Astrocyte (in vitro differentiated cells and primary cell): Measurements from ENCODE around the gene MMP1. TPM values are rescaled to one million over a fixed set of nuclear protein-coding genes. Genes with fewer than 3 reads are reported as not detected.

Source experiments
- DNase-seq: peaks from one replicate; pipeline ENCODE4 v3.0.0-alpha.2; 2010; ENCODE audit warnings: low read depth
- FAIRE-seq: peaks from 2 replicates; lab custom pipeline; 2011; peaks lifted over from hg19 to GRCh38; lab: Jason Lieb, UNC
- H2AFZ ChIP-seq: 2 replicates; pipeline ENCODE4 v1.6.0; 2012; ENCODE audit warnings: low read depth, low read length, inconsistent platforms
- H3K27ac ChIP-seq: 2 replicates; pipeline ENCODE4 v1.5.1; 2011; ENCODE audit warnings: low read depth, low read length, inconsistent platforms
- H3K27me3 ChIP-seq: 2 replicates; pipeline ENCODE4 v1.6.0; 2011; ENCODE audit warnings: low read length, inconsistent platforms; ENCODE audit not compliant: insufficient read depth
- H3K36me3 ChIP-seq: 2 replicates; pipeline ENCODE4 v1.5.1; 2011; ENCODE audit warnings: low read length, inconsistent platforms; ENCODE audit not compliant: insufficient read depth
- H3K4me1 ChIP-seq: 2 replicates; pipeline ENCODE4 v1.5.1; 2011; ENCODE audit warnings: low read length, inconsistent platforms; ENCODE audit not compliant: insufficient read depth
- H3K4me2 ChIP-seq: 2 replicates; pipeline ENCODE4 v1.6.0; 2012; ENCODE audit warnings: low read length, inconsistent platforms
- H3K4me3 ChIP-seq: 2 replicates; pipeline ENCODE4 v1.5.1; 2011; ENCODE audit warnings: low read depth, mild to moderate bottlenecking, low read length, inconsistent platforms; ENCODE audit not compliant: insufficient read depth
- H3K79me2 ChIP-seq: 2 replicates; pipeline ENCODE4 v1.6.0; 2012; ENCODE audit warnings: mild to moderate bottlenecking, low read length, inconsistent platforms; ENCODE audit not compliant: insufficient read depth
- H3K9ac ChIP-seq: 2 replicates; pipeline ENCODE4 v1.6.0; 2012; ENCODE audit warnings: mild to moderate bottlenecking, low read length, inconsistent platforms
- H3K9me3 ChIP-seq: 2 replicates; pipeline ENCODE4 v1.5.1; 2012; ENCODE audit warnings: low read depth, mild to moderate bottlenecking, low read length, inconsistent platforms; ENCODE audit not compliant: insufficient read depth
- H4K20me1 ChIP-seq: 2 replicates; pipeline ENCODE4 v1.6.0; 2012; ENCODE audit warnings: low read length, inconsistent platforms; ENCODE audit not compliant: insufficient read depth
- H3K27ac Mint-ChIP-seq: one replicate; pipeline ENCODE4 v1.8.0; 2021; ENCODE audit warnings: mild to moderate bottlenecking, mixed read lengths; ENCODE audit not compliant: unreplicated experiment
- H3K27me3 Mint-ChIP-seq: one replicate; pipeline ENCODE4 v1.8.0; 2021; ENCODE audit warnings: low read depth, mixed read lengths; ENCODE audit not compliant: unreplicated experiment
- H3K36me3 Mint-ChIP-seq: one replicate; pipeline ENCODE4 v1.8.0; 2021; ENCODE audit warnings: low read depth, mixed read lengths; ENCODE audit not compliant: unreplicated experiment
- H3K4me1 Mint-ChIP-seq: one replicate; pipeline ENCODE4 v1.8.0; 2021; ENCODE audit warnings: low read depth, mixed read lengths; ENCODE audit not compliant: unreplicated experiment
- H3K4me3 Mint-ChIP-seq: one replicate; pipeline ENCODE4 v1.8.0; 2021; ENCODE audit warnings: mild to moderate bottlenecking, moderate library complexity, mixed read lengths; ENCODE audit not compliant: unreplicated experiment
- H3K9me3 Mint-ChIP-seq: one replicate; pipeline ENCODE4 v1.8.0; 2021; ENCODE audit warnings: mild to moderate bottlenecking, mixed read lengths; ENCODE audit not compliant: unreplicated experiment
- EZH2 ChIP-seq: IDR thresholded peaks from 2 replicates; pipeline ENCODE4 v1.6.1; 2012; ENCODE audit warnings: mild to moderate bottlenecking, low read length, inconsistent platforms; ENCODE audit not compliant: insufficient read depth
- total RNA-seq: library from RNA; stranded (reverse); gene quantifications from 2 replicates; pipeline ENCODE4 v1.2.1, GENCODE V29; 2021
- TF ChIP-seq, protein P1 (sequence below): IDR thresholded peaks from 2 replicates; pipeline ENCODE4 v1.5.1; 2011; ENCODE audit warnings: low read depth, mild to moderate bottlenecking, inconsistent platforms, low read length, moderate library complexity; ENCODE audit not compliant: insufficient read depth

MMP1 gene
- total RNA-seq, 1 donor from 2014 or later = 0.64 TPM

DNA sequence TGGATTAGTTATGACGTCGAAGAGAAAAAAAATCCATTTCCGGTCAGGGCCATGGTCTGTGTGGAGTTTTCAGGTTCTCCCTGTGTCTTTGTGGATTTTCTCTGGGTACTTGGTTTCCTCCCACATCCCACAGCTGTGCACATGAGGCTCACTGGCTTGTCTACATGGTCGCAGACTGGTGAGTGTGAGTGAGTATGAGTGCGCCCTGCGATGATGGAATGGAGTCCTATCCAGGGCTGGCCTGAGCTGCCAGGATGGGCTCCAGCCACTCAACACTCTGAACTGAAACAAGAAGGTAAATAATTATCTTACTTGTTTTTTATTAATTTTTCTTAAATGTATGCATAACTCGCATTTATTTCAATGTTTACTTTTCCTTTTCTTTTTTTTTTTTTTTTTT lies 34.7 kb upstream of the MMP1 start:
- Histone ChIP-seq H3K4me1 (peaks cover 6% of the 10 kb centered on the region), H3K36me3 (no peaks in the 10 kb centered on the region), H2AFZ (no peak overlapping the region), H3K4me3 (no peak overlapping the region), H3K9me3 (no peaks in the 10 kb centered on the region), H3K79me2 (no peaks in the 10 kb centered on the region), H4K20me1 (no peaks in the 10 kb centered on the region), H3K4me2 (no peak overlapping the region), H3K9ac (no peak overlapping the region), H3K27me3 (no peaks in the 10 kb centered on the region), H3K27ac (no peak overlapping the region)
- H3K27ac Mint-ChIP-seq = no peak overlapping the region
- no peaks in the 10 kb centered on the region for H3K36me3 Mint-ChIP-seq
- H3K4me1 Mint-ChIP-seq = peaks cover 23% of the 10 kb centered on the region
- FAIRE-seq = no peak
- DNase-seq = no peak
- no peak for TF ChIP-seq EZH2
- TF ChIP-seq, protein P1, sequence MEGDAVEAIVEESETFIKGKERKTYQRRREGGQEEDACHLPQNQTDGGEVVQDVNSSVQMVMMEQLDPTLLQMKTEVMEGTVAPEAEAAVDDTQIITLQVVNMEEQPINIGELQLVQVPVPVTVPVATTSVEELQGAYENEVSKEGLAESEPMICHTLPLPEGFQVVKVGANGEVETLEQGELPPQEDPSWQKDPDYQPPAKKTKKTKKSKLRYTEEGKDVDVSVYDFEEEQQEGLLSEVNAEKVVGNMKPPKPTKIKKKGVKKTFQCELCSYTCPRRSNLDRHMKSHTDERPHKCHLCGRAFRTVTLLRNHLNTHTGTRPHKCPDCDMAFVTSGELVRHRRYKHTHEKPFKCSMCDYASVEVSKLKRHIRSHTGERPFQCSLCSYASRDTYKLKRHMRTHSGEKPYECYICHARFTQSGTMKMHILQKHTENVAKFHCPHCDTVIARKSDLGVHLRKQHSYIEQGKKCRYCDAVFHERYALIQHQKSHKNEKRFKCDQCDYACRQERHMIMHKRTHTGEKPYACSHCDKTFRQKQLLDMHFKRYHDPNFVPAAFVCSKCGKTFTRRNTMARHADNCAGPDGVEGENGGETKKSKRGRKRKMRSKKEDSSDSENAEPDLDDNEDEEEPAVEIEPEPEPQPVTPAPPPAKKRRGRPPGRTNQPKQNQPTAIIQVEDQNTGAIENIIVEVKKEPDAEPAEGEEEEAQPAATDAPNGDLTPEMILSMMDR = no peak
- no peaks in the 10 kb centered on the region for H3K9me3 Mint-ChIP-seq
- no peak overlapping the region for H3K4me3 Mint-ChIP-seq
- no peaks in the 10 kb centered on the region for H3K27me3 Mint-ChIP-seq

DNA sequence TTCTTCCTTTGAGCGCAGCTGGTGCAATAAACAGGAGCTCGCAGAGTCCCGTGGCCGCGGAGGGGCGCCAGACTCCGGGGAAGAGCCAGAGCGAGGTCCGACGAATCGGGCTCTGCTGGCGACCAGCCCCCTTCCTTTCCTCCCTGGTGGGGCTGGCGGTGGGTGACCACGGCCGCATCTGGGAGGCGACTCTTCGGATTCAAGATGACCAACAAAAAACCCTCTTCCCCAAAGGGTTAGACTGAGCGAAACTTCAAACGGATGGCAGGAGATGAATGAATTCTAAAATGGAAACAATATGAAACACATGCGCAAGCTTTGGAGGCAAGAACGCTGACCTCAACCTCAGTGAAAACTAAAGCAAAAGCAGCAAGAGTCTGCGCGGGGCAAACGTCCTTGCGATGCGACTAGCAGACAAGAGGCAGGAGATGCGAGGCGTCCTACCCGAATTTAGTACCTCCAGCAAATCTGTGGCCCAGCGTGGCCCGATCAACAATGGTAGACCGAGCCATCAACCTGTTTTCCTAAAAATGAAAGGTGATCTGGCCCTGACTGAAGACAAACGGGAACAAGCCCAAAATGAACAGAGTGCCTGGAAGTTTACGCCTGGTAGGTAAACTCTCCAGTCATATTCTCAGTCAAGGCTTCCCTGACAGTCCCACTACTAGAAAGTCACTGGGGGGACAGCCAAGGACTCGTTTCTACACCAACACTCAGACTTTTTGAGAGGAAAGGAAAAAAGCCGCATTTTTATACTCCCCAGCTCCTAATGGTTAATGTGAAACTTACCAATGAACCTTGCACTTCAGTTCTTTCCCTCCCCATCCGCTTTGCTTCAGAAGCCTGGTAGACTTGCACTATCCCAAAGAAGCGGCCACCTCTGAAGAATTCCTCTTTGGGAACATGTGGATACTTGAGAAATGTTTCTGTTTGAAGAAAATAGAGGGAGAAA lies 33.8 kb upstream of the MMP1 start:
- Histone ChIP-seq H3K36me3 (no peaks in the 10 kb centered on the region), H3K4me2 (peak overlapping the region; percentile 65), H3K79me2 (no peaks in the 10 kb centered on the region), H3K4me3 (no peak overlapping the region), H3K27ac (no peak overlapping the region), H3K4me1 (peaks cover 6% of the 10 kb centered on the region), H3K9ac (no peak overlapping the region), H4K20me1 (no peaks in the 10 kb centered on the region), H3K9me3 (no peaks in the 10 kb centered on the region), H2AFZ (no peak overlapping the region), H3K27me3 (no peaks in the 10 kb centered on the region)
- TF ChIP-seq, protein P1 = peak; percentile 24
- TF ChIP-seq EZH2 = no peak
- Mint-ChIP-seq H3K27me3 (no peaks in the 10 kb centered on the region), H3K36me3 (no peaks in the 10 kb centered on the region), H3K4me3 (no peak overlapping the region), H3K27ac (no peak overlapping the region), H3K9me3 (peaks cover 2% of the 10 kb centered on the region), H3K4me1 (peaks cover 22% of the 10 kb centered on the region)
- no peak for FAIRE-seq
- DNase-seq = no peak

DNA sequence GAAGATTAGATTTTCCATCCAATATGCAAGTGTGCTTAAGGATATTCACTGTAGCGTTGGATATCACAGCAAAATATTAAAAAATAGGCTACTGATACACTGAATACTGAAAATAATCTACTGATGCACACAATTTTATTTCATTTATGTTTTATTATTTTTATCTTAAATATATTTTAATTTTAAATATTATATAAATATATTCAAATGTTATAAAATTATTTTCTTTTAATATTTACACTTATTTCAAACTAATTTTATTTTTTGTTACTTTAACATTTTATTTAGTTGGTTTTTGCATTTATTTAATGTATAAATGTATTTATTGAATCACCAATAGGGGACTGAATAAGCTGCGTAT lies 33.1 kb upstream of the MMP1 start:
- Histone ChIP-seq H3K4me3 (no peak overlapping the region), H3K9me3 (no peaks in the 10 kb centered on the region), H3K4me2 (peak overlapping the region; percentile 65), H3K36me3 (no peaks in the 10 kb centered on the region), H3K27ac (no peak overlapping the region), H3K27me3 (no peaks in the 10 kb centered on the region), H3K79me2 (no peaks in the 10 kb centered on the region), H3K4me1 (peaks cover 1% of the 10 kb centered on the region), H2AFZ (no peak overlapping the region), H4K20me1 (no peaks in the 10 kb centered on the region), H3K9ac (no peak overlapping the region)
- Mint-ChIP-seq H3K4me3 (no peak overlapping the region), H3K27ac (no peak overlapping the region), H3K9me3 (peaks cover 2% of the 10 kb centered on the region), H3K4me1 (peaks cover 17% of the 10 kb centered on the region), H3K27me3 (no peaks in the 10 kb centered on the region), H3K36me3 (no peaks in the 10 kb centered on the region)
- no peak for DNase-seq
- TF ChIP-seq, protein P1 = no peak
- no peak for TF ChIP-seq EZH2
- no peak for FAIRE-seq
